Body of pancreas (tissue), 4 donors: ENCODE results near the gene GABRG3. TPM values are rescaled to one million over a fixed set of nuclear protein-coding genes. Genes with fewer than 3 reads are reported as not detected.

Experiments
- ATAC-seq: fragments of 150-250 bp; one replicate; pipeline ENCODE4 v1.9.1; 2016
- DNase-seq, 4 donors: peaks; one replicate each; pipeline ENCODE4 v3.0.0-alpha.2; 2019
- H3K27ac ChIP-seq, 4 donors: fragments of 200-600 bp; sonication (generic); 1 replicate in 3 of 4; 2 replicates in 1 of 4; pipeline versions ENCODE4 v1.5.1 to v1.6.1; 2016 to 2019; ENCODE audit warnings: mild to moderate bottlenecking in 1 of 4, mixed read lengths in 1 of 4, moderate library complexity in 1 of 4
- H3K27me3 ChIP-seq, 2 donors: fragments of 200-600 bp; sonication (generic); one replicate each; pipeline ENCODE4 v1.6.0; 2016; ENCODE audit warnings: mild to moderate bottlenecking in 1 of 2
- H3K36me3 ChIP-seq, 2 donors: fragments of 200-600 bp; sonication (generic); replicated peaks in 1 of 2; 2 replicates each; pipeline ENCODE4 v1.5.1; 2016; ENCODE audit warnings: low read depth in 2 of 2; ENCODE audit not compliant: insufficient read depth in 1 of 2
- H3K4me1 ChIP-seq: fragments of 200-600 bp; sonication (generic); one replicate; pipeline ENCODE4 v1.6.0; 2016
- H3K4me3 ChIP-seq, 2 donors: fragments of 200-600 bp; sonication (generic); 1 replicate in 1 of 2; 2 replicates in 1 of 2; pipeline ENCODE4 v1.5.1; 2016 to 2019
- H3K9me3 ChIP-seq, 3 donors: fragments of 200-600 bp; sonication (generic); 1 replicate in 2 of 3; 2 replicates in 1 of 3; pipeline ENCODE4 v1.5.1; 2016
- CTCF ChIP-seq, 7 experiments: fragments of 450-650 bp in 4 of 7; fragments of 200-600 bp in 3 of 7; sonication (generic) in 3 of 7; IDR thresholded peaks; one replicate each; pipeline ENCODE4 v1.5.1; 2016 to 2019; ENCODE audit warnings: antibody characterized with exemption in 7 of 7
- POLR2A ChIP-seq, 3 donors: fragments of 450-650 bp; IDR thresholded peaks; one replicate each; pipeline ENCODE4 v1.6.1; 2016; ENCODE audit warnings: antibody characterized with exemption in 3 of 3, mild to moderate bottlenecking in 2 of 3
- WGBS, 2 donors: methylation state at CpG; one replicate each; pipeline ENCODE4 v1.1.5; 2017; 5-methylcytosine and 5-hydroxymethylcytosine counted together
- intact Hi-C: fragments of 100-400 bp; cut with DNase I; formaldehyde crosslinking; loops from one replicate; pipeline ENCODE4 v1.15.1; 2023
- total RNA-seq, 2 donors: library from RNA; depleted of rRNA; stranded (reverse); fragments of >200 nt; gene quantifications; one replicate each; pipeline ENCODE4 v1.1.0, GENCODE V29; 2016

GABRG3 gene
- total RNA-seq, 2 donors from 2014 or later: not detected

DNA sequence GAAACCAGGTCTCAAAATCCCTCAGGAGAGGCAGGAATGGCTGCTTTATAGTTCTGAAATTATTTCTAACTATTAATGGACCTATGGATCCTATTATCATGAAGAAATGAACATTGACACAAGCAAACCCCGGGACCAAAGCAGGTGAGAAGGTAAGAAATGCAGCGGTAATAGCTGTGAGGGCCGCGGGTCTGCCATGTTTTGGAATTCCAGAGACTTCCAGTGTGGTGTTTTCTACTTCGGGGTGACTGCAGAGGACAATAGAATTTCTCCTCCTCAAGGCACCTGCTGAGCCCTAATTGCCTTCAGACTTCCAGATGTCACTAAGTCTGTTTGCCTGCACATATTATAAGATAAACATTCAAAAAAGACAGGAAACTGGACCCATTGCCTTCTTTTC lies 437.4 kb downstream of the GABRG3 start:
- WGBS, 2 donors: 69 to 82% methylated on average over 5 of the region's 5 CpGs

DNA sequence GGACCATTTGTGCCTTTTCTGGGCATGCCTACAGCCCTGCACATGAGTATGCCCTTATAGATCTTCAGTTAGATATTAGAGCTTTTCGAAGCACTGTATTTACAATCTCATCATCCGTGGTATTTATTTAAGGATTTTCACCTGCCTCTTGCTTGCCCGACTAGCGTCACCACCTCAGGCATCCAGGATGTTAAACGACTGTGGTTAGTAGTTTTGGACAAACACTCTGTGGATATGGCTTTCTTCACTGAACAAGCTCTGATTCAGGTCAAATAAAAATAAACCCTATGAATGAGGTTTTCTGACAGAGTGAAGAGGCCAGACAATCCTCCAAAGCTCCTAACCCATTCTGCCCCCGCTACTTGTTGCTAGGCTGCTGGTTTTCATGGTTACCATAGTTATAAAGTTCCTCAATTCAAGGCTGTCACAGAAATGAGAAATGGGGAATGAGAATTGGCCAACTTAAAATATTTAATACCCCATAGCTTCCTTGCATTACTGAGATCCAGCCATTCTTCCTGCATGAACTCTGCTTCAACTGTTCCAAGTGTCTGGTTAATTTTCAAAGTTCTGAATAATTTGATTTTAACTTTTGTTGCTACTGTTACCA lies 440.1 kb downstream of the GABRG3 start:
- DNase-seq (no peak), ATAC-seq (no peak)
- Histone ChIP-seq H3K4me1 (no peaks in the 10 kb centered on the region), H3K27me3 (no peaks in the 10 kb centered on the region), H3K9me3 (no peaks in the 10 kb centered on the region), H3K36me3 (no peaks in the 10 kb centered on the region), H3K4me3 (no peak overlapping the region), H3K27ac (no peak overlapping the region)
- TF ChIP-seq CTCF (IDR thresholded peaks at IDR 0.05) (no peak), POLR2A (IDR thresholded peaks at IDR 0.05) (no peak)
- intact Hi-C loops: no loop called here
- 53 to 59% methylated on average over 6 of the region's 6 CpGs for WGBS, 2 donors

More for the DNA sequence above, 437.4 kb downstream of the GABRG3 start:
- intact Hi-C loops: no loop called here
- Histone ChIP-seq H3K36me3 (no peaks in the 10 kb centered on the region), H3K4me1 (no peaks in the 10 kb centered on the region), H3K27me3 (no peaks in the 10 kb centered on the region), H3K9me3 (no peaks in the 10 kb centered on the region), H3K27ac (no peak overlapping the region), H3K4me3 (no peak overlapping the region)
- TF ChIP-seq POLR2A (IDR thresholded peaks at IDR 0.05): no peak
- no peak for TF ChIP-seq CTCF (IDR thresholded peaks at IDR 0.05)
- ATAC-seq (no peak), DNase-seq (no peak)

DNA sequence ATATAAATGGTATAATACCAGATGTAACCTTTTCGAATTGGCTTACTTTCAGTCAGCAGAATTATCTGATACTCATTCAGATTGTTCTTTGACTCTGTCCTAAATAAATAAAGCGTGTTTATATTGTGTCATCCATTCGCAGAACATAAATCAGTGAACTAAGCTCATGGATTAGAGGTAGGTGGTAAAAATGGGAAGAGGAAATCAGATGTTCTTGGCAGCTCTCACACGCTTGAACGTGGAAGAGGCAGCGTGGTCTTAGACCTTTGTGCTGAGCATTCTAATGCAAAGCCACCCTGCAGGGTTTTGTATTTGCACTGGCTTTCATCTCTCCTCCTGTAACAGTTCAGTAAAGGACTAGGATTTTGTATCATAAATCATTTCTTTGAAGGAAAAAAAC lies 441.4 kb downstream of the GABRG3 start:
- no peak for TF ChIP-seq CTCF (IDR thresholded peaks at IDR 0.05)
- TF ChIP-seq POLR2A (IDR thresholded peaks at IDR 0.05): no peak
- no peak overlapping the region for H3K4me3 ChIP-seq
- H3K9me3 ChIP-seq: no peaks in the 10 kb centered on the region
- 6 to 10% methylated on average over 6 of the region's 6 CpGs for WGBS, 2 donors
- ATAC-seq (no peak), DNase-seq (no peak)
- no peaks in the 10 kb centered on the region for H3K27me3 ChIP-seq
- no peak overlapping the region for H3K27ac ChIP-seq
- H3K4me1 ChIP-seq: no peaks in the 10 kb centered on the region
- no peaks in the 10 kb centered on the region for H3K36me3 ChIP-seq
- intact Hi-C loops: no loop called here

DNA sequence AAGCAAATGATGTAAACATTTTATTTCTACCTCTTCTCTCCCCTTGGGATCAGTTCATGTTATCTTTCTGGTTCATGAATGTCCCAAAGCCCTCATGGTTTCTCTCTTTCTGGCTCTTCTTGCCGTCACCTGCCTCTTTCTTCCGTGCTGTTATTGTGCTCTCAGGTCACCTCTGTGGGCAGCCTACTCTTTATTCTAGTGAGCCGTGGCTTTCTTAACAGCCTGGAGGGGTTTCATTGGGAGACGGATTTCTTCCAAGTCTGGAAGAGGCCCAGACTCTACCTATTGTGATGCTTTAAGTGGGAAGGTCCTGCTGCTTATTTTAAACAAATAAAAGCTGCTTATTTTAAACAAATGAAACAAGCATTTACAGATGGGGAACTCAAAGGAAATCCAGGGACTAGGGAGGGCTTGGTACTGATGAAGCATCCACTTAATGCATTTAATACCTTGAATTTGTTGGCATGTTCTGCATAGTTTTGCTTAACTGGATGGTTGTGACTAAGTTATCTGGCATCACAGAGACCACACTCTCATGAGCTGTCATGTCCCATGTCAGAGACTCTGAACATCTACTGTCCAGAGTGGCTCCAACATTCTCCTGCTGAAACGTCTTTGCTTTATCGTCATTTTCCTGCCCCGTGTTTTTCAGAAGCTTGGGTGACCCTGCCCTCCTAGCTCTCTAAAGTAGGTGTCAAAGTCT lies 443.3 kb downstream of the GABRG3 start:
- intact Hi-C loops: no loop called here
- H3K4me1 ChIP-seq: no peaks in the 10 kb centered on the region
- H3K27me3 ChIP-seq: no peaks in the 10 kb centered on the region
- no peak for TF ChIP-seq POLR2A (IDR thresholded peaks at IDR 0.05)
- no peak for TF ChIP-seq CTCF (IDR thresholded peaks at IDR 0.05)
- no peaks in the 10 kb centered on the region for H3K9me3 ChIP-seq
- ATAC-seq (no peak), DNase-seq (no peak)
- no peak overlapping the region for H3K27ac ChIP-seq
- WGBS, 2 donors: 46 to 61% methylated on average over 7 of the region's 7 CpGs
- H3K4me3 ChIP-seq: no peak overlapping the region
- no peaks in the 10 kb centered on the region for H3K36me3 ChIP-seq

GRCh38 chr15:27418726-27419125 lies 447.7 kb downstream of the GABRG3 start:
- H3K9me3 ChIP-seq: no peaks in the 10 kb centered on the region
- no peaks in the 10 kb centered on the region for H3K36me3 ChIP-seq
- no peaks in the 10 kb centered on the region for H3K27me3 ChIP-seq
- no peak overlapping the region for H3K4me3 ChIP-seq
- no peak overlapping the region for H3K27ac ChIP-seq
- H3K4me1 ChIP-seq: no peaks in the 10 kb centered on the region
- TF ChIP-seq CTCF (IDR thresholded peaks at IDR 0.05) (no peak), POLR2A (IDR thresholded peaks at IDR 0.05) (no peak)
- 20 to 29% methylated on average over 5 of the region's 5 CpGs for WGBS, 2 donors
- intact Hi-C loops: no loop called here
- ATAC-seq: no peak
- DNase-seq: no peak
